Activated B cell treated with CpG ODN at 0.5 μM for 24 hours (primary cell): ENCODE data around the gene FHOD3. TPM values are rescaled to one million over a fixed set of nuclear protein-coding genes. Genes with fewer than 3 reads are reported as not detected.

Experiments used
- ATAC-seq: fragments of 200-7000 bp; cut with Tn5 transposase; one replicate; pipeline ENCODE4 v1.10.0; 2021; ENCODE audit warnings: low read depth, mild to moderate bottlenecking, moderate library complexity
- CTCF ChIA-PET: fragments of 350-600 bp; sonication (Branson Sonifier 250); formaldehyde crosslinking; loops from one replicate; lab custom pipeline; 2021; ENCODE audit warnings: antibody characterized with exemption; lab: Charles Lee
- POLR2A ChIA-PET: fragments of 350-600 bp; sonication (Branson Sonifier 250); formaldehyde crosslinking; loops from one replicate; lab custom pipeline; 2021; ENCODE audit warnings: antibody characterized with exemption; lab: Charles Lee
- DNase-seq: peaks from one replicate; pipeline ENCODE4 v3.0.0; 2022
- H3K27ac Mint-ChIP-seq: one replicate; pipeline ENCODE4 v1.8.0; 2020; ENCODE audit warnings: mixed read lengths
- H3K27me3 Mint-ChIP-seq: one replicate; pipeline ENCODE4 v1.8.0; 2021; ENCODE audit warnings: mixed read lengths
- H3K36me3 Mint-ChIP-seq: one replicate; pipeline ENCODE4 v1.8.0; 2021; ENCODE audit warnings: low read depth, mixed read lengths
- H3K4me1 Mint-ChIP-seq: one replicate; pipeline ENCODE4 v1.8.0; 2021; ENCODE audit warnings: mixed read lengths
- H3K4me3 Mint-ChIP-seq: one replicate; pipeline ENCODE4 v1.8.0; 2020; ENCODE audit warnings: mild to moderate bottlenecking, mixed read lengths
- H3K9me3 Mint-ChIP-seq: one replicate; pipeline ENCODE4 v1.8.0; 2020; ENCODE audit warnings: mixed read lengths
- CTCF ChIP-seq: fragments of 200-600 bp; IDR thresholded peaks from one replicate; pipeline ENCODE4 v1.8.0; 2022; ENCODE audit warnings: antibody characterized with exemption, mild to moderate bottlenecking
- intact Hi-C: fragments of 100-400 bp; cut with micrococcal nuclease; formaldehyde crosslinking; loops from one replicate; pipeline ENCODE4 v1.15.1; 2024
- total RNA-seq: library from RNA; stranded (reverse); gene quantifications from 2 replicates; pipeline ENCODE4 v1.2.3, GENCODE V29; 2022

Gene FHOD3
- not detected in 2 replicates for total RNA-seq

- ChIA-PET POLR2A (no interaction called here), CTCF (no interaction called here)
- peak within 1 kb of the TSS; percentile 52 for H3K4me3 Mint-ChIP-seq
- no peaks in the 10 kb centered on the region for H3K9me3 Mint-ChIP-seq
- TF ChIP-seq CTCF: no peak
- ATAC-seq (peak; percentile 65), DNase-seq (peak; percentile 33)
- H3K36me3 Mint-ChIP-seq: no peaks in the 10 kb centered on the region
- peaks cover 25% of the 10 kb centered on the region for H3K27me3 Mint-ChIP-seq
- H3K27ac Mint-ChIP-seq: no peak within 1 kb of the TSS
- intact Hi-C loops: no loop called here
- H3K4me1 Mint-ChIP-seq: no peaks in the 10 kb centered on the region
These were observed at the start of gene FHOD3 for GRCh38 chr18:36297417-36298125. TSS of gene FHOD3 (plus strand) at chr18:36297713. CDS start at chr18:36297836, 123 bp downstream.

GRCh38 chr18:36249392-36249791 is 48.1 kb upstream of the FHOD3 start:
- intact Hi-C loops: no loop called here
- no peak for TF ChIP-seq CTCF
- DNase-seq (no peak), ATAC-seq (no peak)
- Mint-ChIP-seq H3K4me1 (peaks cover 5% of the 10 kb centered on the region), H3K27me3 (peaks cover 39% of the 10 kb centered on the region), H3K4me3 (no peak overlapping the region), H3K9me3 (peaks cover 12% of the 10 kb centered on the region), H3K27ac (no peak overlapping the region), H3K36me3 (peaks cover 3% of the 10 kb centered on the region)
- ChIA-PET POLR2A (no interaction called here), CTCF (no interaction called here)

DNA sequence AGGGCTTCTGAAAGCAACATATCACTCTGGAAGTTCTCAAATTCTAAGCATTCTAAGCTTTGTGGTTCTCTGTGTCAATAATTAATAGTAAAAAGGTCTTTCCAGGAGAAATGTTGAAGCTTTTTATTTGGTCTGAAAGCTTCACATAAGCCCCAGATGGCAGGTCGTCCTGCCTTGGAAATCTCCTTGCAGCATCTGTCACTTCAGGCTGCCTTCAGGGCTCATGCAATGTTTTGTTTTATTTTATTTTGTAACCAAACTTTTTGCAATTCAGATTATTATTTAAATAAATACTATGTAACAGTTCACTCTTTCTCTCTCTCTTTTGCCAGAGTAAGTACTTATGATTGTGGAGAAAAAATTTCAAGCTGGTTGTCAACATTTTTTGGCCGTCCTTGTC is 46.7 kb upstream of the FHOD3 start:
- no peak for ATAC-seq
- Mint-ChIP-seq H3K27me3 (peaks cover 31% of the 10 kb centered on the region), H3K9me3 (peaks cover 3% of the 10 kb centered on the region), H3K4me1 (peaks cover 5% of the 10 kb centered on the region), H3K27ac (no peak overlapping the region), H3K4me3 (no peak overlapping the region), H3K36me3 (no peaks in the 10 kb centered on the region)
- intact Hi-C loops: no loop called here
- DNase-seq: no peak
- ChIA-PET CTCF (no interaction called here), POLR2A (no interaction called here)
- no peak for TF ChIP-seq CTCF

DNA sequence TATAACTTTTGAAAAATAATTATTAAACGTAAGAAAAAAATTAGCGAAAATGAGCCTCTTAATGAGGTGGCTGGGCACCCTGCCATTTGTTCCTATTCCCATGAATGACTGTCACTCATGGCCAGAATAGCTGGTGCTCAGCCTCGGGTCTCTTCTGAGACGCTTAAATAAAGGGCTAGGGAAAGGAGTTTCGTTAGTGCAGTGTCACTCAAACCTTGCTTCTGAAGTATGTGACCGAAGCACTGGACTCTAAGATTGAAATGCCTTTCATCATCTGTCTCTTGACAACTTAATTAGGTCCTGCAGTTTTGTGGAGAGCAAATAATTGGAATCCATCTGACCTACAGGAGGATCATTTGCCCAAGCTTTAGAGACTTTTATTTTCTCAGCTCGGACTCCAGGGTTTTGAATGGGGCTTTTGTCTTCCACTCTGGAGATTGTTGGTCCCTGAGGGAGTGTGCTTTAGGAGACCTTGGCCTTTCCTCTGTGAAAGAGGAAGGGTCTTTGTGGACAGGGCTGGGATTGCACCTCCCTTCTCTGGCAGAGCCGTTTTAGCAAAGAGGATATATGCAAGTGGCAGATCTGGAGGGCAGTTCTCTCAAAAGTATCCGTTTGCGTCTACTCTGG is 42.3 kb upstream of the FHOD3 start:
- intact Hi-C loops: no loop called here
- no peak for TF ChIP-seq CTCF
- H3K9me3 Mint-ChIP-seq: no peaks in the 10 kb centered on the region
- no peaks in the 10 kb centered on the region for H3K36me3 Mint-ChIP-seq
- ATAC-seq (no peak), DNase-seq (no peak)
- no peak overlapping the region for H3K4me3 Mint-ChIP-seq
- H3K4me1 Mint-ChIP-seq: no peaks in the 10 kb centered on the region
- CTCF ChIA-PET: no interaction called here
- peaks cover 24% of the 10 kb centered on the region for H3K27me3 Mint-ChIP-seq
- POLR2A ChIA-PET: no interaction called here
- no peak overlapping the region for H3K27ac Mint-ChIP-seq

DNA sequence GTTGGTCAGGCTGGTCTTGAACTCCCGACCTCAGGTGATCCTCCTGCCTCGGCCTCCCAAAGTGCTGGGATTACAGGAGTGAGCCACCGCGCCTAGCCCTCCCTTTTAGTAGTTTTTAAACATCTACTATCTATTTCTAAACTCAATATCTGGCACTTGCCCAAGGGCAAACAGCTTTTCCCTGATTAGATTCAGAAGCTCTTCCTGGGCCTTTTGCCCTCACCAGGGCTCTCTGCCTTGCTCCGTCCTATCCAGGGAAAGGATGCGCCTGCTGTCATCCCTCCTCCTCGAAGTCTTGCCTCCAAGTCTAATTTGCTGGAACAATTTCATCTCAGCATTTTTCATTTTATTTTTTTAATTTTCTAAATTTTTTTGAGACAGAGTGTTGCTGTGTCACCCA is 41.4 kb upstream of the FHOD3 start:
- peaks cover 24% of the 10 kb centered on the region for H3K27me3 Mint-ChIP-seq
- H3K36me3 Mint-ChIP-seq: no peaks in the 10 kb centered on the region
- H3K4me3 Mint-ChIP-seq: no peak overlapping the region
- no peaks in the 10 kb centered on the region for H3K4me1 Mint-ChIP-seq
- TF ChIP-seq CTCF: no peak
- DNase-seq (no peak), ATAC-seq (no peak)
- H3K9me3 Mint-ChIP-seq: no peaks in the 10 kb centered on the region
- ChIA-PET CTCF (no interaction called here), POLR2A (no interaction called here)
- intact Hi-C loops: no loop called here
- H3K27ac Mint-ChIP-seq: no peak overlapping the region
